ENCODE data around the gene PIEZO1.

Gene PIEZO1

DNA sequence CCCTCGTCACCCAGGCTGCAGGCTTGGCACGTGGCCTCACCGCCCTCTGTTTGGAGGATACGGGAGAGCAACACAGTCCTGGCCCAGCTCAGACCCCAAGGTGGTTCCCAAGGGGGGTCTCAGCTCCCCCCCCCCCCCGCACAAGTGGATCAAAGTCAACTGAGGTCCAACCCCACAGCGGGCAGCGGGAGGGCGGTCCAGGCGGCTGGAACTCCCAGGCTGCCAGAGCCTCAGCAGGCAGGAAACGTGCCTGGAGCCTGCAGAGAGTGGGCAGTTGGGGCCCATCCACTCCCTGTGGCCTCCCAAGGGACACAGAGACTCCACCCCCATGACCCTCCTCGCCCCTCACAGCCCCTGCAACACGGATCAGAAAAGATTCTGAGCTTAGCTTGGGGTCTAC, 36.7 kb downstream of the PIEZO1 start:
- DNase-seq = no peak

DNA sequence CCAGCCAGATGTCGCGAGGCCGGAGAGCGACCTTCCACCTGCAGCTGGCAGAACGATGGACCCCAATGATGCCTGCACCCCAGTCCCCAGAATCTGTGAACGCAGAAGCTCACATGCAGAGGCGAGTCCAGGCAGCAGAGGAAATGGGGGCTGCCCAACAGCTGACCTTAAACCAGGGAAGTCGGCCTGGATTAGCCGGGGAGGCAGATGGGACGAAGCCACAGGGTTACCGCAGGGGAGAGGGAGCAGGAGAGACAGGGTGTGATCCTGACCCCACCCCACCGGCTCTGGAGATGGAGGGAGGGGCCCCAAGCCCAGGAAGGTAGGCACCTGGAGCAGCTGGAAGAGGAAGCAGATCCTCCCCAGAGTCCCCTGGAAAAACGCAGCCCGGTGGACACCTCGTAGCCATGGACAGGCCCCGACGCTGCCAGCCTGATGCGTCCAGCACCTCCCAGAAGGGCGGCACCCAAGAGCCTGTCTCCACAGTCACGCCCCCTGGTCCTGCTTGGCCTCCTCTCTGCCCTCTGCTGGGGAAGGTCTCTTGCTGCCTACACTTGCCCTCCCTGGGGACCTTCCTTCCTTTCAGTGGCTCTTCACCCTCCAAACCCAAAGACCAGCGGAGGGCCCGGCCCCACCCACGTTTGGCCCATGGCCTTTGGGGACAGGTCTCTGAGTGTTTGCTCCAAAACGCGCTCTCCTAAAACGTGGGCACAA, 37.3 kb downstream of the PIEZO1 start:
- no peak for DNase-seq

DNA sequence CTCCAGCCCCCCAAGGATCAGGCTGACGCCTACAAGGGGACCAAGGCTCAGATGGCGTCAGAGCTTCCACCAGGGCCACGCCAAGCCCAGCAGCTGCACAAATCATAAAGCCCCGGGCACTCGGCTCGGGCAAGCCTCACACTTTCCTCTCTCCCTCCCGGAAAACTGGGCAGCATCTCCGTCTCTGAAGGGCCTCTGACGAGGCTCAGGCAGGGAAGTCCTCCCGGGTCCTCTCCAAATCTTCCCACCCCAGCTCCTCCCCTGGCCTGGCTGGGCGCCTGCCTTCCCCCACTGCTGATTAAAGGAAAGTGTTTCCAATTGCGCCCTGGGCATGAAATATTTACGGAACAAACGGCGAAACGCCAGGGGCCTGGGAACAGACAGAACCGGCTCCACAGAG, 38.5 kb downstream of the PIEZO1 start:
- DNase-seq = no peak

DNA sequence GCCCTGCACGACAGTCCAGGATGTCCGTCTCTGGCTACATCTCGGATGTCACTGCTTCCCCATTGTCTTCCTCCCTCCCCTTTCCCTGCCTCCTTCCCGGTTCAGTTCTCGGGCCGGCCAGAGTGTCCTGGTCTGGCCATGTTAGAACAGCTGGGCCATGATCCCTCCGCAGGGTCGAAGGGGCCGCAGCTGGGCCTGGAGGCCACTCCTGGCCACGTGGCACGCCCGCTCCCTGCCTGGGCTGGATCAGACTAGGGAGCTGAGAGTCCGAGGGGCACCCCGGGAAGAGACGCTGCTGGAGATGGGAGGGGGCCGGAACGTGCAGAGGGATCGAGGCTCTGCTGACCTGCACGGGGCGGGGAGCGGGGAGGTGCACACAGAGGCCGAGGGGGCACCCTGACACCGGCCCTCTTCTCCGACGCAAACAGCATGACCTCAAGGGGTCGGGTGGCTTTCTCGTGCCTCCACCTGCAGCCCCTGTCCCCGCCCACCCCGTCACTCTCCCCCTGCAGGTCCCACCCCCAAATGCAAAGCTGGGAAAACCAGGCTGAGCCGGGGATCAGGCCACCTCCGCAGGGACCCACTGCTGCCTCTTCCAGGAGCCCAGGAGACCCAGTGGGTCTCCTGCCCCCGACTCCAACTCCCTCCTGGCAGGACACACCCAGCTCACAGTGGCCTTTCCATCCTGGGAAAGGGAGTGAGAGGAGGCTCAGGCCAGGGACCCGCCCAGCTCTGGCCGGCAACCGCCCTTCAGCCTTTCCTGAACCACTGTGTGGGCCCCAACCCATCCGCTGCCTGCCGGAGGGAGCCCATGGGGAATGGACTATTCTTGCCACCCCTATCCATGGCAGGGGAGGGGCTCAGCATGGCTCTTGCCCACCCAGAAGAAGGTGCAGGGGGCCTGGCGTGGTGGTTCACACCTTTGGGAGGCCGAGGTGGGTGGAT, 40.2 kb downstream of the PIEZO1 start:
- no peak for DNase-seq

DNA sequence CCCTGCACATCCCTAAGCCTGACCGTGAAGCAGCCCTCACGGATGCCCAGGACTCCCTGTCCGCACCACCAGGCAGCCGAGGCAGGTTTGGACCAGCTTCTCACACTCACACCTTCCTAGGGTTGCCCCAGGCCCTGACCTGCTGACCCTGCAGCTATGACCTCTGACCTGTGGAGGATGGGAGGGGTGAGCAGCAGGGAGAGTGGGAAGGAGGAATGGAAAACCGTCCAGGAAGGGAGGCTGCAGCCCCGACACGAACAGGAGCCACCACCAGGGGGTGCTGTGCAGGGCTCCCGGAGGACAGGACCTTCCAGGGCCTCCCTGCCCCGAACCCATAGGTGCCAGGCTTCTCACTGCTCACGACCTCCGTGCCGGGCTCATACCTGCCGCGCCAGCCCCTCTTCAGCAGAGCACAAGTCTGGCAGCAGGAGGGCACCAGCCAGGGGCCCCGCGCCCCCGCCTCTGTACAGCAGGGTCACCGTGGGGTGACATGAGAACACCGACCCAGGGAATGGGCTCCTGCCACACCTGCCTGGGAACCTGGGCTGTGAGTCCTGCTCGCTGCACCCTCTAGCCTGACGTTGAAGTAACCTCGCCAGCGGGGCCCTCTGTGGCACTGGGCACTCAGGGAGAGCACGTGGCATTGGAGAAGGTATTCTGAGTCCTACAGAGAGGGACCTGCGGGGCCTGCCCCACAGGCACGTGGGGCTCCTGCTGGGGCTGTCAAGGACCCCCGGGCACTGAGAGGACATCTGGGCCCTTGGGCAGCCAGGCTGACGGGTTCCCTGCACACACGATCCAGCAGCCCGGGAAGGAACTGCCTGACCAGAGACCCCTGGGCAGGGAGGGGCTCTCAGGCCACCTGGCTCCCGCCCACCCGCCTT, 41.1 kb downstream of the PIEZO1 start:
- DNase-seq = peak; percentile 76

DNA sequence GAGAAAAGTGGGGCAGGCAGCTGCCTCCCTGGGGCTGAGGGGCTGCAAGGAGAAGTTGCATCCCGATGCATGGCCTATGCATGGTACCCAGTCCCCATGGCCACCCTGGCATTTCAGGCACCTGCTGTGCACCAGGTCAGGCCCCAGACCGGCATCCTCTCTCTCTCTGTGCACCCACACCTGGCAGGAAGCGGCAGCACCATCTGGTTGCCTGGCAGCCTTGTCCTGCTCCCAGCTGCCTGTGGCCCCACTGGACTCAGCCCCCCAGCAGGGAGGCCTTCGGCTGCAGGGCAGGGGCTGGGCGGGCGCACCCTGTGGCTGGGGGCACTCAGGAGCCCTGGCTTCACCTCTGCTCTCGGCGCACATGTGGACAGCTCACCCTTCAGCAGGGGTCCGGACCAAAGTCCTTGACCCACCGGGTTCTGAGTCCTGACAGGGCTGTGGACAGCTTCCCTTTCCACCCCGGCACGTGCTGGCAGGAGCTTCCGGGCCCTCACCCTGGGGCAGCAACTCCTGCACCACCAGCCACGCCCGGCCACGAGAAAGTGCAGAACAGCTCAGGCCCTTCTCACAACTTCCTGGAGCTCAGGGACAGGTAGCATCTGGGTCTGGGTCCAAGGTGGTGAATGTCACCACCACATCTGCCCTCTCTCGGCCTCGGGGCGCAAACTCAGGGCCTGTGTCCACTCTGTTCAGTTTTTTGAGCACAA, 42.0 kb downstream of the PIEZO1 start:
- no peak for DNase-seq

DNA sequence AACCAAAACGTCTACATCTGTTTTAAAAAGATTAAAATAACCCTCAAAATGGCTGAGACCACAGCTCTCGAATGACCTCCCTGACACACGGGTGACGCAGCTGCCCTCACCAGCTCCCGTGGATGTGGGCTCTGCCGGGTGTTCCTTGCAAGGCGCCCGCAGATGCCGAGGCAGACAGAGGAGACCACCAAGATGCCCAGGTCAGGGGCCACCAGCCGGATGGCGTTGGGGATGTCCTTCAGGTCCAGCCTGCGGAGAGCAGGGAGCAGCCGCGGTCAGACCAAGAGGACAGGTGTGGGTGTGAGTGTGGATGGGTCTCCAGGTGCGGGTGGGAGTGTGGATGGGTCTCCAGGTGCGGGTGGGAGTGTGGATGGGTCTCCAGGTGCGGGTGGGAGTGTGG, 43.7 kb downstream of the PIEZO1 start:
- no peak for DNase-seq

DNA sequence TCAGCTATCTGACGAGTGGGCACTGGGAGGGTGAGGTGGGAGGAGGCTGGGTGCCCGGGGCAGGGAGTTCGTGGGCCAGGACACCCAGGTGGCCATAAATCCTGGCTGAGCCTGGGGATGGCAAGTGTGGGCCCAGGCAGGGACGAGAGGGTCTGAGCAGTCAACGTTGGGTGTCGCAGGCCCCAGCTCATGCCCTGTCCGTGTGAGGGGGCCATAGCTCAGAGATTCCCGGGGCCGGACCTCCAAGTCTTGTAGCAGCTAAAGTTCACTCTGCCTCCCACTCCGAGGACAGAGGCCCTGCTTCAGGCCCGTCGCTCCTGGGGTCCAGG, 44.3 kb downstream of the PIEZO1 start:
- no peak for DNase-seq

DNA sequence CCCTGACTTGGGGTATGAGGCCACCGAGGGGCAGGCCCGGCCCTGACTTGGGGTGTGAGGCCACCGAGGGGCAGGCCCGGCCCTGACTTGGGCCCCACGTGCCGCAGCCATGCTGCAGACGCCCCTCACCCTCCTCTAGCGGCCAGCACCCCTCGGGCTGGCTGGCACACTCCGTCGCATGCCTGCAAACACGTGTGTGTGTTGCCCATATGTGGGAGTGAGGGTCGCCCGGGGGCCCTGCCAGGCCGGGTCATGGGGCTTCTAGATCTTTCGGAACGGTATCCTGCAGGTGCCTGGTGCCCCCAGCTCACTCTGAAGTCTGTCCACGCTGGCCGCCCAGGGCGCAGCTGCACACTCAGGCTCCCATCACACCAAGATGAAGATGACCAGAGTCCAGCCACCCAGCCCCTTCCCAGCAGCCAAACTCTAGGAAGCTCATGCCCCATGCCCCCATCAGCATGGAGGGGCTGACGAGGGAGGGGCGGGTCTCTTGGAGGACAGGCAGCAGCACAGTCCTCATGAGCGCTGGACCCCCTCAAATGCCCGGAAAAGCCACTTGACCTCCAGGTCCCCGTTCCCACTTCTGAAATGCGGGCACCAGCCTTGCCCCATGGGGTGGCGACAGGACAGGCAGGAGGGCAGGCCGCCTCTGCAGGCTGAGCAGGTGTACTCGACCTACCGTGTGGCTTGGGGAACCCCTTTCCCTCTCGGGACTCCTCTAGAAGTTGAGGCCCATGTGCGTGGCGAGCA, 44.9 kb downstream of the PIEZO1 start:
- DNase-seq = no peak

DNA sequence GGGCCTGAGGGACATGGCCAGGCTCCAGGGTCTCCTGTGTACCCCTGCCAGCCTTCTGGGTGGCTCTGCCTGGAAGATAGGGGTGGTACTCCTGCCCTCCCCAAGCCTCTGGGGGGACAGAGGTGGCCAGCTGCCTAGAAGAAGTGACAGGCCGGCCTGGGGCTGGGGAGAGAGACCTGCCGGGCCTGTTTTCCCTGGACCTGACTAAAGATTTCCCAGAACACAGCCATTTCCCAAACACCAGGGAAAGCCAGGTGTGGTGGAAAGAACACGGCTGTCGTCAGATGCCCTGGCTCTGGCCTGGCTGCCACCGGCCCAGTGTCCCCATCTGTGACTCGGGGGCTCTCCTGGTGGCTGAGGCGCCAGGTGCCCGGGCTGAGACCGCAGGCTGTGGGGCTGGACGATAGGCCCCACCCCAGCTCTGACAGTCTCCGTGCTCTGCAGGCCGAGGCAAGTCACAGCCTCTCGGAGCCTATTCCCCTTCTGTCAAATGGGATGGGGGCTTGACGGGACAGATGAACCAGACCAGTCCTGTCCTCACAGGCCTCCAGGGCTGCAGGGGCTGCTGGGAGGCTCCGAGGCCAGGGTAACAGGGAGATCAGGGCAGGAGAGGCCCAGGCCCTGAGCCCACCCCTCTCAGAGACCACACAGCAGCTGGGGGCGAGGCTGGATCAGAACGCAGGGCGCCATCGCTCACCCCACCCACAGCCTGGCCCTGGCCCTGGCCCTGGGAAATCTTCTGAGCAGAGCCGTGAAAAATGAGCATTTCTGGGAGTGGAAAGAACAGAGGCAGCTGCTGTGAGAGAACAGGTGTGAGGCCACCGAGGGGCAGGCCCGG, 45.7 kb downstream of the PIEZO1 start:
- DNase-seq = no peak

DNA sequence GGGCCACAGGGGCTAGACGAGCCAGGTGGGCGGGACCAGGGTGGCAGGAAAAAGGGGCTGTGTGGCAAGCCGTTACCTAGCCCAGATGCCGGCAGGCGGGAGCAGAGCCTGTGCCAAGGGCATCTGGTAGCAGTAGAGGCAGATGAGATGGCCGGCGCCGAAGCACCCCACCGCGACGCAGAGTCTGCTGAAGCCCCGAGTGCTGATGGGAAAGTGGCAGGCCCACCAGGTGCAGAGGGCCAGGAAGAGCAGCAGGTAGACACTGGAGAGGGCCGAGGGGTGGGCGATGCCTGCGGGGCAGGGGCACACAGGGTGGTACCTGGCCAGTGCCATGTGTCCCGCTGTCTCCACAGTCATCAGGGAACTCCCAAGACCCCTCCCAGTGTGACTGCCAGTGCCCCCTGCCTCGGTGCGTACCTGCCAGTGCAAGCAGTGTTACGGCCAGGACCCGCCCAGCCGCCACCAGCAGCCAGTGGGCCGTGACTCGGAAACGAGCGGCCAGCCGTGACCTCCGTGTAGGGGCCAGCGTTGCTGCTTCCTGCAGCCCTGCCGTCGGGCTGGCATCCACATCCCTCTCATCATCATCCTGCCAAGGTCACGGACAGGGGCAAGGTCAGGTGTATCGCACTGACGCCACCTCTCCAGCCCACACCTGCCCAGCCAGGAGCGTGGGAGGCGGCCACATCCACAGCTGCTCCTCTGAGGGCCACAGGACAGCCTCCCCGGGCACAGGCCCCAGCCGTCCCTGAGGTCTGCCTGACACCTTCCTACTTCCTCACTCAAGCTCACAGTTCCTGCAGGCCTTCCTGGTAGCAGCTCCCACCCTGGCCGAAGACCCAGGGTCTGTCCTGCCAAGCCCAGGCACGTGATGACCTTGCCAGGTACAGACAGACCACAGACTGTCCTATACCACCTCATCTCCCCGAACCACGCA, 46.6 kb downstream of the PIEZO1 start:
- DNase-seq = no peak

DNA sequence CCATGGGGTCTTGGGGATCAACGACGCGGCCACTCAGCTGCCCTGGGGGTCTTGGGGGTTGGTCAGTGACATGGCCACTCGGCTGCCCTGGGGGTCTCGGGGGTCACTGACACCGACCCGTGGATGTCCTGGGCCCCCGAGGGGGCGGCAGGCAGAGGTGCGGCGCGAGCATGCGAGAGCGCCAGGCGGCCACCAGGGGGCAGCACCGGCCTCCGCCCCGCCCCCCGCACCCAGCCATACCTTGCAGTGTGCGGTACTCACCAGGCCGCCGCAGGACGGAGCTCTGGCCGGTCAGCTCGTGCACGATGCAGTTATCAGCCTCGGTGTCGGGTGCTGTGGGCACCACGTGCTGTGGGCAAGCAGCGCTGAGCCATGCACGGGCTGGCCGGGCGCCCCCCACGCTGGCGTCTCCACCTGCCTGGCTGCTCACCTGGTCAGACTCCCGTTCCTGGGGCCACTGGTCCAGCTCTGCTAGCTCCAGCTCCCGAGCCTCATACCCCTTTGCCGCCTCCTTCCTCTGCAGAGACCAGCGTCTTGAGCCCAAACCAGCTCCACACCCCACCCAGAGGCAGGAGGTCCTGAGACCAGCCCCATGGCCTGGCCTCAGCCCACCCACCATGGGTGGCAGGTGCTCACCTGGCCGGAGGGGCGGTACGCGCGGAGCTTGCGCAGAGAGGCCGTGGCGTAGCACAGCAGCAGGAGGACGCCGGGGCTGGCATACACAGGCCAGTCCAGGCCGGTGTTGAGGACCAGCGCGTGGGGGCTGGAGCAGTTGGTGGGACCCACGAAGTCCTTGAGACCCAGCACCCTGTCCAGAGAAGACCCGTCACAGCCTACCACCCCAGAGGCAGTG, 47.5 kb downstream of the PIEZO1 start:
- DNase-seq = peak; percentile 59

DNA sequence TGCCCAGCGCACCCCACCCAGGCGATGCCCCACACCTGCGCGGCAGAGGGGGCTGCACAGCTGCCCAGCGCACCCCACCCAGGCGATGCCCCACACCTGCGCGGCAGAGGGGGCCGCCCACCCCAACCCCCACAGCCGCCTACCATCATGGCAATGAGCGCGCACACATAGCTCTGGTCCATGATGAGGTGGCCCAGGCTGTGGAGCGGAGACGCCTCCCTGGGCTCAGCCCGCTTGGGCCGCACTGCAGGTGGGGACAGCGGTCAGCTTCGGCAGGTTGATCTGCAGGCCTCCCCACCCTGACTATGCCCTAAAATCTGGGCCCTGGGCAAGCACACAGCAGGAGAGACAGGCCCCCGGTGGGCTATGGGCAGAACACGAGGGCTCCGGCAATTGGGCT, 48.5 kb downstream of the PIEZO1 start:
- no peak for DNase-seq

DNA sequence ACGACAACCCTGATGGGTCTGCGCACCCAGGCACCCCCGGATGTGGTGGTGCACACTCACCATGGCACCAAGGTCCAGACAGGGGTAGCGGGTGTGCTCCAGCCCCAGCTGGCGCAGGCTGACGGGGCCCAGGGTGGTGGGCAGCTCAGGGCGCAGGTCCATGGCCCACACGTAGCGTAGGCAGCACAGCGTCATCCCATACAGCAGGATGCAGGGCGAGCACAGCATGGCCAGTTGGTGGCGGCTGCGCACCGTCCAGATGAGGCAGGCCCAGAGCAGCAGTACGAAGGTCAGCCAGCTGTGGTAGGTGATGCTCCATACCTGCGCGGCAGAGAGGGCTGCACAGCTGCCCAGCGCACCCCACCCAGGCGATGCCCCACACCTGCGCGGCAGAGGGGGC, 48.9 kb downstream of the PIEZO1 start:
- DNase-seq = no peak

DNA sequence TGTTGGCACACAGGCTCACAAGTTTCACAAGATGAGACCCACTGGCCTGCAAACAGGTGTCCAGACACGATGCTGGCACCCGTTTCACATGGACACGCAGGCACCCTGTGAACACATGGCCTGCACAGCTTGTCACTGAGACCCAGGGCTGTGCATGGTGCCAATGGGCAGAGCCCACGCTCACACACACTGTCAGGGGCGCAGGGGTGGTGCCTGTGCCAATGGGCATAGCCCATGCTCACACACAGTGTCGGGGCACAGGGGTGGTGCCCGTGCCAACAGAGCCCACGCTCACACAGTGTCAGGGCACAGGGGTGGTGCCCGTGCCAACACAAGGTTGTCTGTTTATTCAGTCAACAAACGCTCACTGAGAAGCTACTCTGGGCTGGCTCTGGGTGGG, 49.4 kb downstream of the PIEZO1 start:
- DNase-seq = no peak

DNA sequence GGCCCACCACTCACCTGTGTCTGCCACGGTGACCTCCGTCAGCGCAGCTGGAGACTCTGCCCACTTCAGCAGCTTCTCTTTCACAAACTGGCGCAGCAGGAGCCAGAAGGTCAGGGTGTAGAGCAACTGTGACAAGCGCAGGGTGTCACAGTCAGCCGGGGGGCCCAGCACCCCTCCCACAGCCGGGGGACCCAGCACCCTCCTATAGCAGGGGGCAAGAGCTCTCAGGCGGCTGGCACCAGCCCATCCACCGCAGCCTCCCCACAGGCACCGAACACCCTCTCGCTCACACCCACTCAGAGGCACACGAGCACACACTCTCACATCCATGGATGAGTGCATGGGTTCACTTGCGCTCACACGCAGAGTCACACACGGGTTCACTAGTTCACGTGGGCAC, 49.9 kb downstream of the PIEZO1 start:
- no peak for DNase-seq

DNA sequence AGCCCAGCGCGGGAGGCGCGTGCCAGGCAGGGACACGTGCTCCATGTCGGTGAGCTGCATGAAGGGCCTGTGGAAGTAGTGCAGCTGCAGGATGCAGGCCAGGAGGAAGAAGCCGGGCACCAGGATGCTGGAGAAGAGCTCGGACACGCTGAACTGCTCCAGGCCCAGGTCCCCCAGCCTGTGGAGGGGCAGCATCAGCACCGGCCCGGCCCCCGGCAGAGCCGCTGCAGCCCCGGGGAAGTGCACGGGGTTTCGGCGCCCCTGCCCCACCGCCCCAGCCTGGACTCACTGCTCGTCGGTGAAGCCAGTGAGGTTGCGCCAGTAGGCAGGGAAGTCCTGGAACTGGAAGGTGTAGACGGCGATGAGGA, 50.7 kb downstream of the PIEZO1 start:
- no peak for DNase-seq

DNA sequence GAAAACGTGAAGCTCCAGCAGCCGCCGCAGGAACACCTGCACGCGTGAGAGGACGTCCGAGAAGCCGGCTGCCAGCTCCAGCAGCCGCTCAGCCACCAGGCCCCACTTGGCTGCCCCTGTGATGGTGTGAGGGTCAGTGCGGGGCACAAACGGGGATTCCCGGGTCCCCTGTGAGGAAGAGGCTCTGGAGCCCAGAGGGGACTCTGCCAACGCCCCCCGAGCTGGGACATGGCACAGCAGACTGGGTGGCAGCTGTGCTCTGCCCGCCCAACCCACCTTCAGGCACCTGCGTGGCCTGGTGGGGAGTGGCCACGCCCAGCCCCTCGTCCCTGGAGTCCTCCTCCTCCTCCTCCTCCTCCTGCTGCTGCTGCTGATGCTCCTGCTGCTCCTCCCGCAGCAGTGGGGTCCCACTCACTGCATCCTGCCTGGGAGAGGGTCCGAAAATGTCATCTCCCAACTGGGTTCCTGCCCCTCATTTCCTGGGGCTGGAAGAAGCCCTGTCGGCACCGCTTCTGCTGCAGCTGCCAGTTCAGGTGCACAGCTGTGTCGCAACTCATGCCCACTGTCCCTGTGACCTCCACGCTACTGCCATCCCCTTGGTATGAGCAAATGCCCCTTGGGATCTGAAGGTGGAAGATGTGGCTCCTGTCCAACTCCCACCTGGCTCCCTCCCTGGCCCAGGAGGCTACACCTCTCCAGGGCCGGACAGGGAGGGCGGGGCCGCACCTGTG, 51.2 kb downstream of the PIEZO1 start:
- no peak for DNase-seq

Measured in stimulated activated CD4-positive, alpha-beta T cell treated with anti-CD3 and anti-CD28 coated beads, Interleukin-12 subunit alpha, Interleukin-12 subunit beta, amount 100 ng/mL, for 4 hours (primary cell).